Neutrophil (primary cell): ENCODE measurements around the gene RAI14.

Source experiments
- H3K27ac ChIP-seq: fragments of 200-600 bp; sonication (generic); 2 replicates; pipeline ENCODE4 v1.5.1; 2016; ENCODE audit warnings: mild to moderate bottlenecking, moderate library complexity
- H3K27me3 ChIP-seq: fragments of 200-600 bp; sonication (generic); 2 replicates; pipeline ENCODE4 v1.6.0; 2016; ENCODE audit warnings: mild to moderate bottlenecking
- H3K36me3 ChIP-seq: fragments of 200-600 bp; sonication (generic); 2 replicates; pipeline ENCODE4 v1.5.1; 2017
- H3K4me1 ChIP-seq, 2 experiments: fragments of 200-600 bp in 1 of 2; sonication (generic) in 1 of 2; 1 replicate in 1 of 2; 2 replicates in 1 of 2; pipeline versions ENCODE4 v1.5.1 to v1.6.1; 2013 to 2016; ENCODE audit warnings: low read depth in 1 of 2, low read length in 1 of 2, mild to moderate bottlenecking in 1 of 2, moderate library complexity in 1 of 2; ENCODE audit not compliant: control insufficient read depth in 1 of 2, insufficient read depth in 1 of 2
- H3K4me3 ChIP-seq, 2 experiments: fragments of 200-600 bp in 1 of 2; sonication (generic) in 1 of 2; 1 replicate in 1 of 2; 2 replicates in 1 of 2; pipeline ENCODE4 v1.5.1; 2013 to 2016; ENCODE audit warnings: low read depth in 1 of 2, low read length in 1 of 2, mild to moderate bottlenecking in 1 of 2, moderate library complexity in 1 of 2
- H3K9me3 ChIP-seq: fragments of 200-600 bp; sonication (generic); 2 replicates; pipeline ENCODE4 v1.5.1; 2016
- TF ChIP-seq, protein P1 (sequence below): fragments of 200-600 bp; sonication (generic); IDR thresholded peaks from 2 replicates; pipeline ENCODE4 v1.5.1; 2016; ENCODE audit warnings: antibody characterized with exemption

Gene RAI14

DNA sequence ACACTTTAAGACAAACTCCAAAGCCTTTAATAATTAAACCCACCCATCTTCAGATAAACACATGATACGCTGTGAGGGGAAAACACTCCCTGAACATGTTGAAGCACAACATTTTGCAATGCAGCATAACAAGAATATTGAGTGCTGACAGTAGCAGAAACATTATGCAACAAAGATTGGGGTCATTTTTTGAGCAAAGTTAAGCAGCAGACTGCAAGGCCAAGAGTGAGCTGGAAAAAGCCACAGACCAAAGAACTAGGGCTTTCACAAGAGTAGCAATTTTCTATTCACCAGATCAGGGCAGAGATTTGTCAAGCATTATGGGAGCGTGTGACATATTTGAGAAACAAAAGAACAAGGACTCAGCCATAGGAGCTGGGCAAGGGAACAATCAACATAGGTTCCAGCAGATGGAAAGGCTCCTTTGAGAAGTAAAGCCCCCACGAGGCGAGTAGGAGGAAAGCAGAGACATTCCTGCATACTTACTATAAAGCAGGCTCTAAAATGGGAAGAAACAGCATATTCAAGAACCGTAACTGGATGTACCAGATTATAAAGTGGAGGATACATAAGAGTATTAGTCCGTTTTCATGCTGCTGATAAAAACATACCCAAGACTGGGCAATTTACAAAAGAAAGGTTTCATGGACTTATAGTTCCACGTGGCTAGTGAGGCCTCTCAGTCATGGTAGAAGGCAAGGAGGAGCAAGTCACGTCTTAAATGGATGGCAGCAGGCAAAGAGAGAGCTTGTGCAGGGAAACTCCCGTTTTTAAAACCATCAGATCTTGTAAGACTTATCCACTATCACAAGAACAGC, 178.1 kb downstream of the RAI14 start:
- Histone ChIP-seq H3K27ac (no peak overlapping the region), H3K4me1 (peaks cover 3 to 5% of the 10 kb centered on the region in 2 experiments), H3K9me3 (no peaks in the 10 kb centered on the region), H3K36me3 (no peaks in the 10 kb centered on the region), H3K4me3 (no peak overlapping the region), H3K27me3 (peaks cover 22% of the 10 kb centered on the region)
- TF ChIP-seq, protein P1, sequence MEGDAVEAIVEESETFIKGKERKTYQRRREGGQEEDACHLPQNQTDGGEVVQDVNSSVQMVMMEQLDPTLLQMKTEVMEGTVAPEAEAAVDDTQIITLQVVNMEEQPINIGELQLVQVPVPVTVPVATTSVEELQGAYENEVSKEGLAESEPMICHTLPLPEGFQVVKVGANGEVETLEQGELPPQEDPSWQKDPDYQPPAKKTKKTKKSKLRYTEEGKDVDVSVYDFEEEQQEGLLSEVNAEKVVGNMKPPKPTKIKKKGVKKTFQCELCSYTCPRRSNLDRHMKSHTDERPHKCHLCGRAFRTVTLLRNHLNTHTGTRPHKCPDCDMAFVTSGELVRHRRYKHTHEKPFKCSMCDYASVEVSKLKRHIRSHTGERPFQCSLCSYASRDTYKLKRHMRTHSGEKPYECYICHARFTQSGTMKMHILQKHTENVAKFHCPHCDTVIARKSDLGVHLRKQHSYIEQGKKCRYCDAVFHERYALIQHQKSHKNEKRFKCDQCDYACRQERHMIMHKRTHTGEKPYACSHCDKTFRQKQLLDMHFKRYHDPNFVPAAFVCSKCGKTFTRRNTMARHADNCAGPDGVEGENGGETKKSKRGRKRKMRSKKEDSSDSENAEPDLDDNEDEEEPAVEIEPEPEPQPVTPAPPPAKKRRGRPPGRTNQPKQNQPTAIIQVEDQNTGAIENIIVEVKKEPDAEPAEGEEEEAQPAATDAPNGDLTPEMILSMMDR: no peak

DNA sequence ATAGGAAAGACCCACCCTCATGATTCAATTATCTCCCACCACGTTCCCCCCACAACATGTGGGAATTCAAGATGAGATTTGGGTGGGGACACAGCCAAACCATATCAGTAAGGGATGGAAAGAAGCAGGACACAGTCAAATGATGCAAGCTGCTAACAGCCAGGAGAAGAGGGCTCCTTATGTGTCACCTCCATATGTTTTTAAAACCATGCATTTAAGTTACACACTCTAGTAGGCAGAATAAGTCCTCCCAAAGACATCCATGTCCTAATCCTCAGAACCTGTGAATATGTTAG, 178.6 kb downstream of the RAI14 start:
- Histone ChIP-seq H3K27ac (no peak overlapping the region), H3K36me3 (no peaks in the 10 kb centered on the region), H3K27me3 (peaks cover 28% of the 10 kb centered on the region), H3K9me3 (no peaks in the 10 kb centered on the region), H3K4me1 (peaks cover 7 to 10% of the 10 kb centered on the region in 2 experiments), H3K4me3 (no peak overlapping the region)
- TF ChIP-seq, protein P1: no peak

DNA sequence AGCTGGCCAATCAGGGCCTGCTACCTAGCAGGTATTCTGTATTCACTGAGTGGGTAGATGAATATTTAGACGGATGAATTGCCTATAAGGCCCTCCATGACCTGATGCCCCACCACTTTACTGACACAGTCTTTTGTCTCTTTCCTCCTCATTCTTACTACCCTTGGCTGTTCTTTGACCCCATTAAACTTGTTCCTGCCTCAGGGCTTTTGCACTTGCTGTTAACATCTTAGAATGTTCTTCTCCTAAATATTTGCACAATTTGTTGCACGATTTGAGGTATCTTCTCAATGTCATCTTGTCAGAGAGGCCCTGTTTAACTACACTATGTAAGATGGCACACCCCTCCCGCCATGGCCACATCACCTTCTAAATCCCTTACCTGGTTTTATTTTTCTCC, 179.5 kb downstream of the RAI14 start:
- H3K4me3 ChIP-seq: no peak overlapping the region
- no peaks in the 10 kb centered on the region for H3K36me3 ChIP-seq
- TF ChIP-seq, protein P1: no peak
- H3K9me3 ChIP-seq: no peaks in the 10 kb centered on the region
- peaks cover 37% of the 10 kb centered on the region for H3K27me3 ChIP-seq
- no peak overlapping the region for H3K27ac ChIP-seq
- H3K4me1 ChIP-seq: peaks cover 7 to 11% of the 10 kb centered on the region in 2 experiments

DNA sequence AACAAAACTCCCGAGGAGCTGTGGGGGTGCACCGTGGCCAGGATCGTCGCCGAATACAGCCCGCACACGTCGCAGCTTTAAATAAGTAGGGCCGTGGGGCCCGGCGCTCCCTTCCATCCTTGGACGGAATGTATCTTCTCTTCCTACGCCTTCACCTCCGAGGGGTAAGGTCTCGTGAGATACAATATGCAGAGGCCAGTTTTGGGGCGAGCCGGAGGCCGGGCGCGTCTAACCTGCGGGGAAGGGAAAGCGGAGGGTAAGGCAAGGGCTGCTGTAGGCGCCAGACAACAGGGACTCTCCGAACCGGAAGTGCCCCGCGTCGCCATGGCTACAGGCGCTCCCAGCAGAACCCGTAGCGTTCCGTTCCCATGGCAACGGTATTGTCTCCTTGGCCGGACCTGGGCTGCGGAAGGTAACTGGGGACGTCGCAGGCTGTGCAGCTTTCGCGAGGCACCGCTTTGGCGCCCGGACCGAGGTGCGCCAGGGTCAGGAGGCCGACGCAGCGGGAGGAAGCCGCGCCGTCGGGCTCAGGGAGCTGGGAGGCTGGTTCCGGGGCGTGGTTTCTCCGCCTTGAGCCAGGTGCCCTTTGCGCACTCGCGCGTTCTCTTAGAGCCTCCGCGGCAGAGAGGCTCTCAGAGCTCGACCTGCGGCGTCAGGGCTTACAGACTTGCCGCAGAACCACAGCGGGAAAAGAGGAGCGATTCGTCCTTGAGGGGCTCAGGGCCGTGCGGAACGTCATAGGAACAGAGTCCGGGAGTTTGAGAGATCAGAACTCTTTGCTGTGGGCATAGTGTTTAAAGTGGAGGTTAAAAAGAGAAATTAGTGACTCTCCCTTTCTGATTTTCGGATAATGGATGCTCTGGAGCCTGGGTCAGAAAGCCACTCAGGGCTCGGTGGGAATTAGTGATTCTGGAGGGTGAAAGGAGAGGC, 182.9 kb downstream of the RAI14 start, which contains the start of gene TTC23L:
Gene TTC23L (plus strand): TSS at position 380 of the 930 bp plus-strand sequence. CDS start 1,508 bp downstream, outside the sequence.
- Histone ChIP-seq H3K27me3 (peaks cover 44% of the 10 kb centered on the region), H3K9me3 (no peaks in the 10 kb centered on the region), H3K36me3 (no peaks in the 10 kb centered on the region), H3K4me3 (peak within 1 kb of the TSS; percentile 66 to 67), H3K27ac (no peak within 1 kb of the TSS), H3K4me1 (peaks cover 7 to 11% of the 10 kb centered on the region in 2 experiments)
- TF ChIP-seq, protein P1: no peak

DNA sequence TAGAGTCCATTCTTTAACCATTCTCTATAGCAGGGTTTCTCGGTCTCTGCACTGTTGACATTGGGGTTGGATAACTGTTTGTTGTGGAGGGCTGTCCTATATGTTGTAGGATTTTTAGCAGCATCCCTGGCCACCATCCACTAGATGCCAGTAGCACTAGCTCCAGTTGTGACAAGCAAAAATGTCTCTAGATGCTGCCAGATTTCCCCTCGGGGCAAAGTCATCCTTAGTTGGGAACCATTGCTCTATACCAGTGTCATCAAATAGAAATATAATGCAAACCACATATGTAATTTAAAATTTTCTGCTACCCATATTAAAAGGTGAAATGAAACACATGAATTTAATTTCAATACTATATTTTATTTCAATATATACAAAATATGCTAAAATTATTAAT, 185.7 kb downstream of the RAI14 start:
- peaks cover 7 to 11% of the 10 kb centered on the region in 2 experiments for H3K4me1 ChIP-seq
- H3K9me3 ChIP-seq: no peaks in the 10 kb centered on the region
- TF ChIP-seq, protein P1: no peak
- no peak overlapping the region for H3K4me3 ChIP-seq
- no peaks in the 10 kb centered on the region for H3K36me3 ChIP-seq
- H3K27me3 ChIP-seq: peaks cover 44% of the 10 kb centered on the region
- no peak overlapping the region for H3K27ac ChIP-seq
